HG02571 (cell line): ENCODE data around the gene NTM.

Experiments
- ATAC-seq: cut with Tn5 transposase; IDR thresholded peaks from one replicate; pipeline ENCODE4 v1.9.1; 2021; ENCODE audit warnings: mild to moderate bottlenecking, moderate library complexity; ENCODE audit not compliant: unreplicated experiment

NTM gene

DNA sequence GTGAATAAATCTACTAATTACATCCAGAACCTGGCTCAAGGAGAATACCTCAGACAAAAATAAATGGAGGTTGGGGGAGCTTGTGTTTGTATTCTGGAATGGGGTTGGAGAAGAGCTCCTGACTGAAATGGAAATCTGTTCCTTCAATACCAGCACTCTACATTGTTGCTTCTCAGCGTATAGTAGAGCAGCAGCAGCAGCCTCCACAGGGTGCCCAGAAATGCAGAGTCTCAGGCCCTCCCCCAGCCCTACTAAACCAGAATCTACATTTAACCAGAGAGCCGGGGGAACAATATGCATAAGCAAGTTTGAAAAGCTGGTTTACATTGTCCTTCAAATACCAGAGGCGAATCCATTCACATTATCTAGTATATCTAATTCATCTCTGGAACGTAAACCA, 474.8 kb downstream of the NTM start:
- ATAC-seq, result no peak

DNA sequence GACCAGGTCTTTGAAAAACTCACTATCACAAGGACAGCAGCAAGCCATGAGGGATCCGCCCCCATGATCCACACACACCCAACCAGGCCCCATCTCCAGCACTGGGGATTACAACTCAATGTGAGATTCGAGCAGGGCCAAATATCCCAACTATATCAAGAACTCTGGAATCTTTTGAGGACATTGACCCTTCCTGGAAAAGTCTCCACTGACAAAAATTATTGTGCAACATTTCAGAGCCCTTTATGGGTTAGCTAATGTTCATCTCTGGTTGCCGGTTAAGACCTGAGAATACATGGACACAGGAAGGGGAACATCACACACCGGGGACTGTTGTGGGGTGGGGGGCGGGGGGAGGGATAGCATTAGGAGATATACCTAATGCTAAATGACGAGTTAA, 479.1 kb downstream of the NTM start:
- no peak for ATAC-seq

DNA sequence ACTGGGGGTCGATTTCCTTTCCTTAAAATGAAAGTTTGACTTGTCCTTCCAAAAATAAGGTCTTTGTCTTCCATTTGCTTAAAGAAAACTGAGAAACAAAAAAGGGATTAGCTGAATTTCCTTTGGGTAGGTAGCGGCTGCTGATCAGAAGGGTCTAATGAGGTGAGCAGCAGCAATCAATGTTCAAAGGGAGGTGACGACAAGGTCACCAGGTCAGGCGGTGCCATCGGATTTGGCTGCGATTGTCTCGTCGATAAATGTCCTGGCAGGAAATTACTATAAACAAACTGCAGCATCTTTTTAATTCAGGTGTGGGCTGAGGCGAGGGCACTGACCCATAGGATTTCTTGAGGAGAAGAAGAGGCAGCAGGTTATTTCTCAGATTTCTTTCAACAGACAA, 480.1 kb downstream of the NTM start:
- no peak for ATAC-seq

DNA sequence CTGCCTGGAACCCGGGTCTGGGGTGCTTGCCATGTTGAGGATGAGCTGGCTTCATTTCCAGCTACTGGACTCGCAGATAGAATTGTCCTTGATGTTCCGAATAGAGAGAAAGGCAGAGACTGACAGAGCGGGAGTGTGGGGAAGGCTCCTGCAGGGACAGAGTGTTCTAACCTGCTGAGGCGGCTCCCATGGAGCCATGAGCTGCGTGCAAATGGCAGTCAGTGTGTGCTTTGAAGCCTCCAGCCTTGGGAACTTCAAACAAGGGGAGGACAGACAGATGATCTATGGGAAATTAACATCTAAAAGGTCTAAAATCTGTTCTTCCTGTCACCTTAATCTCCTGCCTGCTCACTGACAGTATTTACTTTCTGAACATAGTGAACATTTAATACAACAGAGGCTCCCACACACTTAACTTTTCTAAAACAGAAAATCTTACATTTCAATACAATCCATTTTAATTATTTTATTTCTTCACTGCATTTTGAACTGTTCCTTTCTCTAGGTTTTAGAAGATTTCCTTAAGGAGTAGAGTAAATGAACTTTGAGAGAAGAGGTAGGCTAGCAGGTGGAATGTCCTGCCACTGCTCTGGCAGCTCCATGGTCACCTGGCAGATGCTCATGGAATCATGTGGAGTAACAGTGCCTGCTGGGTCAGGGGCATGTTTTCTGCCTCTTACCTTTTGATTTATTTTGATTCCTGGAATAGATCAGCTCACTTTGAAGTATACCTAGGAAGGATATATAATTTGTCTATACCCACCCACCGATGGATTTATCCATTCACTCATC, 481.7 kb downstream of the NTM start:
- no peak for ATAC-seq

GRCh38 chr11:131852757-131853156, 482.3 kb downstream of the NTM start:
- ATAC-seq, result no peak

- no peak for ATAC-seq
These were observed 484.0 kb downstream of the NTM start for GRCh38 chr11:131854391-131854790.

DNA sequence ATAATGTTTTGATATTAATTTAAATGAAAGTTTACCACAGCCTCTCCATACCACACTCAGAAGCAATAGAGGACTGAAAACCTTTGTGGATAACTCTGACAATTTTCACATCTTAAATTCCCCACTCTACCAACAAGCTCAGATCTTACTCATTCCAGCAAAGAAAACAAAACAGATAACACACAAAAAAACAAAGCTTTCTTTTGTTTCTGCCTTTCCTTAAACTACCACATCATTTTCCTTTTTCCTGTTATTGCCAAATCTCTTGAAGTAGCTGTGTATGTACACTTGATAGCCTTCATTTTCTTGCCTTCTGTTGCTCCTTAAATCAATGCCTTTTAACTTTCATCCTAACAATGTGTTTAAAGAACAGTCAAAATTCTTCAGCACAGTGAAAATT, 484.9 kb downstream of the NTM start:
- no peak for ATAC-seq

DNA sequence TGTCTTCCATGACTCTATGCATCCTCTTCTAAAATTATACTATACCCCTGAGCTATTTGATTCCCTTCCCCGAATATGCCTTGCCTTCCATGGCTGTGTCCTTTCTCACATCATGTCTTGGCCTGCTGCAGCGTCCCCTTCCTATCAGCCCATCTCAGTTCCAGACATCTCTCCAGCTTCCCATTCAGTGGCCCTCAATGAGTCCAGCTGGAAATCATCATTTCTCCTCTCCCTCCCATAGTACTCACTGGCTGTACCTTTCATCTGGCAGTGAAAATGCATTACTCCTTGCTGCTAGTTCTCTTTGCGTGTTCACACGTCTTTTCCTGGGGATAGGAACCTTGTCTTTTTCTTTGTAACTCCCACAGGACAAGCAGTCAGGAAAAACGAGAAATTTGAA, 486.8 kb downstream of the NTM start:
- no peak for ATAC-seq

- no peak for ATAC-seq
These were observed 488.1 kb downstream of the NTM start for GRCh38 chr11:131858505-131858904.

DNA sequence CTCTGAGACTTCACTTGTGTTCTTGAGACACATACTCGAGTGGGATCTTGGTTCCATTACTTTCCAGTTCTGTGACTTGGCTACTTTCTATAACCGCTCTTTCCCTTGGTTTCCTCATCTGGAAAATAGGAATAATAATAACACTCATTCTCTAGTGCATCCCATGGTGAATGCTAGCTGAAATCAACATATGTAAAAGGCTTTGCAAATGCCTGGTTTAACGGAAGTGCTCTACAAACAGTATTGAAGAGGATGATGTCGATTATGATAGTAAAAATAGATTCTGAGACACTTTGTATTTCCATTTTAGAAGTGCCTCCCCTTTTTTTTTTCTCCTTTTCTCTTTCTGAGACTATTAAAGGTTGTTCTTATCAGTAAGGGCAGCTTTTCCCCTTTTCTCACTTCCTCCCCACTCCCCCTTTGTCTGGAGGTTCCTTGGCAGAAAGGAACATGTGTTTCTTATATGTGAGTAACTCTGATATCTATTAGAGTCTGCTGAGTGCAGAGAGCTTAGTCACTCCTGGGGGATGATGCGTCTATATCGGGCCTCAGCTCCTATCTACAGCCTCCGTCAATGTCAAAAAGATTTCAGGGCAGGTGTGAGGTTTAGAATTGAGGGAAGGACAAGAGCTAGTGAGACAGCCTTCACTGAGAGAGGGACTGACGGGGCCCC, 489.3 kb downstream of the NTM start:
- ATAC-seq, result no peak

- ATAC-seq, result no peak
These were observed 493.8 kb downstream of the NTM start for GRCh38 chr11:131864228-131864627.

DNA sequence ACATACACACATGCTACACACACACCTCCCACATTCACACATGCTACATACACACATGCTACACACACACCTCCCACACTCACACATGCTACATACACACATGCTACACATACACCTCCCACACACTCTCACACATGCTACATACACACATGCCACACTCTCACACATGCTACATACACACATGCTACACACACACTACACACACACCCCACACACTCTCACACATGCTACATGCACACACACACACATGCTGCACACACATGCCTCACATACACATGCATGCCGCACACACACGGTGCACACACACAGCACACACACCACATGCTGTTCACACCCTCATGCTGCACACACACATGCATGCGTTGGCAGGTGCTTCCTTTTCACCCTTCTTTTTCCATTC, 495.4 kb downstream of the NTM start:
- ATAC-seq, result no peak

DNA sequence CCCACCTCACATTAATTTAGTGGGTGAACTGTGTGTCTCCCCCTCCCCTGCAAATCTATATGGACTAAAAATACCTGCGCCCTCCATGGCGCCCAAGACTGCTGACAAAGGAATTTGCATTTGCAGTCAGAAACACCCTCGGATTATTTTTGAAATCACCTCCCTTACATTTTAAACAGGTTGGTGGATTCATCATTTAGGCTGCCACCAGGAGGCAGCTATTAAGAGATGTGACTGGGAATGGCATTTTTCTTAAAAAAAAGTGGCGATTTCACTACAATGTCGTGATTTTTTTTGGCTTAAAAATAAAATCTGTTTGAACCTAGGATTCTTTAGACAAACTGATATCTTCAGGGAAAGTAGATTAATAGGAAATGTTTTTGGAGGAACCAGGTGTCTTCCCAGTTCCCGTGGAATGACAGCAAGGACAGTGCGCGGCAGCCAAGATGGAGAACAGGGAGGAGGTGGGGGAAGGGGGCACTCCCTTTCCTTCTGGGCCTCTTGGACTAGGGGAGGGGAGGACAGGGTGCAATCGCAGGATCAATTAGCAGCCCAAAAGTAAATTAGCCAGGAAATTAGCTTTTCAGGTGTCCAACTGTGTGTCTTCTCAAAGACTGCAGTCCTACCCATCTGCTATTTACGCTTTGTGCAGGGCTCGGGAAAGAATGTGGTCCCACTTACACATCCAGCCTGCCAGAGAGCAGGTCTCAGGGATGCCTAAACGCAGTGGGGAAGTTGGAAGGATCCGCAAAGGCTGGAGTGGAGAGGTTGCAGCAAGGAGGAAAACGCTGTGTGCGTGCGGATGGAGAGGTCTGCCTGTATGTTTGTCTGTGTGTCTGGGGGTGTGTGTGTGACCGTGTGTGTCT, 496.4 kb downstream of the NTM start:
- ATAC-seq, result no peak

GRCh38 chr11:131867457-131868257, 497.2 kb downstream of the NTM start:
- ATAC-seq, result no peak

DNA sequence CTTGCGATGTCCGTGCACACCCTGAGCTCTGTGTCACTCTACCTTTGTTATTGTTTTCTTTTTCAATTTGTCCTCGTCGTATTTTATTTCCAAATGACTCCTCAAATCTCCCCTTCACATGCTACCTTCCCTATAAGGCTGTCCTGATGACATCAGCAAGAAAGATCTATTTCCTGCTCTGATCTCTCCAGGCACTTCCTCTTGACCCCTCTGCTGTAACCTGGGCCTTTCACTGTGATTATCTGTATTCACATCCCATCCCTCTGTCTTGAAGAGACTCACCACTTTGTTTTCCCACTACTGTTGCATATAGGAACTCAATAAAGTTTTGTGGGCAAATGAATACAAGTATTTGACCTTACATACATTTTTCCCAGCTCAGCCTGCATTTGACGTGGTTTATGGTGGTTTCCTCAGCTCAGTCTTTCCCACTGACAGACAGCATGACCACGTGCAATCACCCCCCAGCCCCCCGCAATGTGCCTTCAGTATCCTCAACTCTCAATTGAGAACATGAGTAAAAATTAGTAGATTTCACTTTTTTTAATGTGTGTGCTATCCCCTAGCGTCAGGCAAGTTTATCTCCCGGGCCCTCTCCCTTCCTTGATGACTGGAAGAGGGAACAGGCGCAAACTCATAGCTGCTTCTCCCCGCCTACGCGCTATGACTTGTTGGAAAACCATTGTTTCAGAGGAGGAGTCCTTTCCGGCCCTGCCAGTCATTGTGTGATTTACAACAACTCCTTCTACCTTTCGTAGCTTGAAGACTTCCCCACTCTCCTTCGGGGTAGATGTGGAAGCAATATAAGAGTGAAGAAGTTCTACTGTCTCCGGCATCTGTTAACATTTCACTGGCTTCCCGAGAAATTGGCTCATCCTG, 498.5 kb downstream of the NTM start:
- no peak for ATAC-seq

GRCh38 chr11:131870305-131870704, 499.9 kb downstream of the NTM start:
- ATAC-seq, result no peak

DNA sequence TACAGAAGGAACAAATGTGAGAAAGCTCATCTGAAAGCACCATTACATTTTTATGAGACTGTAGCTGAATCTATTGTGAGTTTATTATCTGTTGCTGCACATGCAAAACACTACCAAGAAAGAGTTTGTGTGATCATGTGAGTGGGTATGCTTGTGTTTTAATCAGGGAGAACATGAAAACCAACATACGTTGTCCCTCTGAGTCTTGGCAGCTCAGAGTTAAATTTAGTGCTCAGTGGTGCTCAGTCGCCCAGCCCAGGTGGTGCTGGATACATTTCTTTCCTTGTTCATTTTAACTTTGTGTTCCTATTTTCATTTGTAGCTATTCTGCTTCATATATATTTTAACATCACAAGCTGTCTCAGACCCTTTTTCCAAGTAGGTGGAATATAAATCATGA, 500.6 kb downstream of the NTM start:
- no peak for ATAC-seq

DNA sequence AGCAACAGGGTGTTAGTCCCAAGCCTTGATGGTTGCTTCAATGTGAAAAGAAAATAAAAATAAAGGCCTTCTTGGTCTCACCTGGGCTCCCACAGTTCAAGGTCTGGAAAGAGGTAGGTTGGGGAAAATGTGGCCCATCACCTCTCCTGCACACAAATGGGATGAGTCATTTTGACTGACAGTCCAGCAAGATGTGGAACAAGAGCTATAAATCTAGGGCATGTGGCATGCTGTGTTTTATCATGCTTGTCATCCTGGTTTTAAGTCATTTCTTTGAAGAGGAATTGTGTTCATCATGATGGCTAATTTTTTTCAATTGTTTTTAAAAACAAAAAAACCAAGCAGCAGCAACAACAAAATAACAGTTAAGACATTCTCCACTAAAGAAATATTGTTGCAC, 503.7 kb downstream of the NTM start:
- no peak for ATAC-seq

DNA sequence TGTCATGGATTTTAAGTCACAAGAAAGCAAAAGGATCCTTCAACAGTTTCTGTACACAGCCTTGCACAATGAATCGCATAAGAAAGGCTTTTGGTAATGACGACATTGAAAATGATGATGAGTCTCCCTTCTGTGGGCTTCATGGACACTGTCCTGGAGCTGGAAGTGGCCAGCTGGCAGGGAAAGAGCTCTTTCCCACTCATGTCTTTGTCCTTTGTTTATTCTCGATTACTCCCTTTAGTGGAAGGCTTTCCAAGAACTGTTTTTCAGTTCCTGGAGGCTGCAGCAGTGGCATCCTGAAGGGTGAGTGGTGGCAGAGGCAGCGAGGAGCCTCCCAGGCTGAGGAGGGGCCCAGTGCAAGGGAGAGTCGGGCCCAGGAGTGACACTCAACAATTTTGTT, 505.2 kb downstream of the NTM start:
- ATAC-seq, result no peak
